ENCODE data around the gene CCDC141.

- no peak for TF ChIP-seq CTCF (IDR thresholded peaks at IDR 0.05)
- no peak for TF ChIP-seq POLR2A (IDR thresholded peaks at IDR 0.05)
These were observed 22.6 kb upstream of the CCDC141 start for GRCh38 chr2:179072527-179072926.
